GM18907 (cell line): ENCODE data around the gene SETBP1.

Source experiments
- ATAC-seq: cut with Tn5 transposase; IDR thresholded peaks from one replicate; pipeline ENCODE4 v1.9.1; 2021; ENCODE audit warnings: mild to moderate bottlenecking, moderate library complexity; ENCODE audit not compliant: unreplicated experiment

SETBP1 gene

GRCh38 chr18:44955825-44956224 lies 275.1 kb downstream of the SETBP1 start:
- no peak for ATAC-seq

- no peak for ATAC-seq
These were observed 276.3 kb downstream of the SETBP1 start for GRCh38 chr18:44957025-44957424.

GRCh38 chr18:44957461-44957860 lies 276.8 kb downstream of the SETBP1 start:
- ATAC-seq: no peak

GRCh38 chr18:44958040-44958439 lies 277.4 kb downstream of the SETBP1 start:
- no peak for ATAC-seq

GRCh38 chr18:44958455-44958854 lies 277.8 kb downstream of the SETBP1 start:
- no peak for ATAC-seq

- ATAC-seq: no peak
These were observed 278.3 kb downstream of the SETBP1 start for GRCh38 chr18:44959013-44959412.

GRCh38 chr18:44960580-44960979 lies 279.9 kb downstream of the SETBP1 start:
- ATAC-seq: no peak

GRCh38 chr18:44961288-44961995 lies 280.8 kb downstream of the SETBP1 start:
- no peak for ATAC-seq

- ATAC-seq: no peak
These were observed 286.9 kb downstream of the SETBP1 start for GRCh38 chr18:44967599-44967998.

- no peak for ATAC-seq
These were observed 287.6 kb downstream of the SETBP1 start for GRCh38 chr18:44968336-44968735.

GRCh38 chr18:44969214-44969795 lies 288.6 kb downstream of the SETBP1 start:
- ATAC-seq: no peak

GRCh38 chr18:44973282-44973681 lies 292.6 kb downstream of the SETBP1 start:
- ATAC-seq: no peak

GRCh38 chr18:44974174-44974573 lies 293.5 kb downstream of the SETBP1 start:
- ATAC-seq: no peak

- ATAC-seq: no peak
These were observed 297.2 kb downstream of the SETBP1 start for GRCh38 chr18:44977856-44978255.

- no peak for ATAC-seq
These were observed 299.1 kb downstream of the SETBP1 start for GRCh38 chr18:44979748-44980147.

GRCh38 chr18:44981121-44981520 lies 300.4 kb downstream of the SETBP1 start:
- ATAC-seq: no peak

GRCh38 chr18:44986933-44987332 lies 306.2 kb downstream of the SETBP1 start:
- no peak for ATAC-seq

GRCh38 chr18:44987371-44987770 lies 306.7 kb downstream of the SETBP1 start:
- no peak for ATAC-seq

GRCh38 chr18:44988821-44989587 lies 308.3 kb downstream of the SETBP1 start:
- ATAC-seq: no peak

- peak; percentile 50 for ATAC-seq
These were observed 315.6 kb downstream of the SETBP1 start for GRCh38 chr18:44996261-44996660.

GRCh38 chr18:44997174-44997573 lies 316.5 kb downstream of the SETBP1 start:
- ATAC-seq: no peak

GRCh38 chr18:44998360-44998759 lies 317.7 kb downstream of the SETBP1 start:
- no peak for ATAC-seq
